Amniotic epithelial cell (primary cell): Measurements from ENCODE around the gene PDXP.
"Not testable (repeated sequence)": the region's sequence is repeated elsewhere in the genome, so short reads cannot be mapped to it uniquely, and the experiment has no call there.

Experiments used
- DNase-seq: peaks from one replicate; pipeline ENCODE4 v3.0.0-alpha.2; 2010; ENCODE audit warnings: low read depth

Gene PDXP

GRCh38 chr22:37658133-37659065 lies at the start of gene PDXP:
TSS of gene PDXP (plus strand) at chr22:37658723. CDS start at chr22:37658783, 60 bp downstream.
- DNase-seq = peak; percentile 100

- DNase-seq = peak; percentile 19
These were observed 49.0 kb upstream of the PDXP start for GRCh38 chr22:37609240-37610152.

- not testable (repeated sequence) for DNase-seq
These were observed 48.4 kb upstream of the PDXP start for GRCh38 chr22:37610153-37610475.

GRCh38 chr22:37610480-37611129 lies 47.9 kb upstream of the PDXP start:
- no peak for DNase-seq

GRCh38 chr22:37611207-37611606 lies 47.3 kb upstream of the PDXP start:
- DNase-seq = no peak

- DNase-seq = no peak
These were observed 42.1 kb upstream of the PDXP start for GRCh38 chr22:37616201-37617083.

- DNase-seq = no peak
These were observed 41.1 kb upstream of the PDXP start for GRCh38 chr22:37617431-37617830.

GRCh38 chr22:37618072-37618656 lies 40.4 kb upstream of the PDXP start:
- DNase-seq = no peak

GRCh38 chr22:37618674-37619073 lies 39.8 kb upstream of the PDXP start:
- no peak for DNase-seq

- DNase-seq = no peak
These were observed 38.5 kb upstream of the PDXP start for GRCh38 chr22:37619991-37620390.

- DNase-seq = no peak
These were observed 37.1 kb upstream of the PDXP start for GRCh38 chr22:37621352-37621860.

GRCh38 chr22:37623075-37624016 lies 35.2 kb upstream of the PDXP start:
- peak; percentile 27 for DNase-seq

GRCh38 chr22:37624017-37624365 lies 34.5 kb upstream of the PDXP start:
- no peak for DNase-seq

- no peak for DNase-seq
These were observed 33.6 kb upstream of the PDXP start for GRCh38 chr22:37624876-37625275.

- no peak for DNase-seq
These were observed 32.8 kb upstream of the PDXP start for GRCh38 chr22:37625737-37626136.

- DNase-seq = peak; percentile 69
These were observed 32.4 kb upstream of the PDXP start for GRCh38 chr22:37626144-37626543.

GRCh38 chr22:37626556-37627075 lies 31.9 kb upstream of the PDXP start:
- DNase-seq = peak; percentile 19

- no peak for DNase-seq
These were observed 31.4 kb upstream of the PDXP start for GRCh38 chr22:37627121-37627520.

GRCh38 chr22:37627545-37627944 lies 31.0 kb upstream of the PDXP start:
- no peak for DNase-seq
